Cardiac muscle cell (in vitro differentiated cells and primary cell): ENCODE results near the gene CDK14. TPM values are rescaled to one million over a fixed set of nuclear protein-coding genes. Genes with fewer than 3 reads are reported as not detected.
A peak's percentile ranks its signal among the peaks of the same experiment; 100 is the strongest.

Experiments
- DNase-seq, 2 donors: peaks; one replicate each; pipeline versions ENCODE4 v3.0.0 to v3.0.0-alpha.2; 2010 to 2017; ENCODE audit warnings: low read depth in 1 of 2, low spot score in 1 of 2
- H3K27ac ChIP-seq: fragments of 200-600 bp; sonication (generic); 2 replicates; pipeline ENCODE4 v1.5.1; 2016
- H3K27me3 ChIP-seq: fragments of 200-600 bp; sonication (generic); 2 replicates; pipeline ENCODE4 v1.6.0; 2016; ENCODE audit warnings: control low read depth
- H3K36me3 ChIP-seq: fragments of 200-600 bp; sonication (generic); 2 replicates; pipeline ENCODE4 v1.5.1; 2016; ENCODE audit warnings: control low read depth
- H3K4me1 ChIP-seq: fragments of 200-600 bp; sonication (generic); 2 replicates; pipeline ENCODE4 v1.8.1; 2017; ENCODE audit warnings: low read depth, mild to moderate bottlenecking, mixed run types
- H3K4me3 ChIP-seq: fragments of 200-600 bp; sonication (generic); 2 replicates; pipeline ENCODE4 v1.5.1; 2016; ENCODE audit warnings: mild to moderate bottlenecking
- H3K9me3 ChIP-seq: fragments of 200-600 bp; sonication (generic); 2 replicates; pipeline ENCODE4 v1.5.1; 2017; ENCODE audit warnings: low read depth, mild to moderate bottlenecking, control low read depth
- CTCF ChIP-seq: IDR thresholded peaks from 2 replicates; pipeline ENCODE4 v1.5.1; 2012; ENCODE audit warnings: low read depth, mild to moderate bottlenecking, low read length
- polyA plus RNA-seq: library from polyadenylated mRNA; unstranded; fragments of >200 nt; fragmentation: Nextera tagmentation; extraction: Ambion mirVana; gene quantifications from 2 replicates; pipeline ENCODE4 v1.2.1, GENCODE V29; 2016
- total RNA-seq: library from RNA; depleted of rRNA; stranded (reverse); fragments of >200 nt; gene quantifications from 2 replicates; pipeline ENCODE4 v1.2.3, GENCODE V29; 2016

Gene CDK14
- total and polyA plus RNA-seq, 2 experiments from 2014 or later: 22.5 to 23.1 TPM

DNA sequence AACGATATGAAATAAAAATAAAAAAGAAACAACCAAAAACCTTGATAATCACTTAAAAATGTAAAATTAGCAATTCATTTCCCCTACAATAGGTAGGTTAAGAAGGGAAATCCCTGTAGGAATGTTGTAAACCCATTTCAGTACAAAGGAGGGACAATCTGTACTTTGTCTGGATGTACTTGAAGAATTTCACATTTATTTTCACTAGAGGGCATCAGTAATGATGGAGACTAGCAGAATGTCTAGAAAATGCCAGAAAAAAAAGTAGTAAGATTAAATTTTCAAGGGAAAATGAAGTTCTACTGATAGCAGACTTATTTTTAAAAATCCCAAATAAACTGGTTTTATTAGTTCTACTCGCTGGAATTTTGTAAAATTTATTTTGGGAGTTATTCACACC, 459.1 kb downstream of the CDK14 start:
- H3K36me3 ChIP-seq: no peaks in the 10 kb centered on the region
- peaks cover 4% of the 10 kb centered on the region for H3K4me1 ChIP-seq
- peak; percentile 8 for TF ChIP-seq CTCF
- DNase-seq: no peak
- no peak overlapping the region for H3K4me3 ChIP-seq
- H3K27ac ChIP-seq: no peak overlapping the region
- H3K9me3 ChIP-seq: no peaks in the 10 kb centered on the region
- H3K27me3 ChIP-seq: no peaks in the 10 kb centered on the region

- Histone ChIP-seq H3K4me3 (no peak overlapping the region), H3K9me3 (no peaks in the 10 kb centered on the region), H3K36me3 (no peaks in the 10 kb centered on the region), H3K4me1 (peaks cover 10% of the 10 kb centered on the region), H3K27ac (no peak overlapping the region), H3K27me3 (no peaks in the 10 kb centered on the region)
- DNase-seq: no peak
- TF ChIP-seq CTCF: no peak
These were observed 466.6 kb downstream of the CDK14 start for GRCh38 chr7:91062713-91063112.

DNA sequence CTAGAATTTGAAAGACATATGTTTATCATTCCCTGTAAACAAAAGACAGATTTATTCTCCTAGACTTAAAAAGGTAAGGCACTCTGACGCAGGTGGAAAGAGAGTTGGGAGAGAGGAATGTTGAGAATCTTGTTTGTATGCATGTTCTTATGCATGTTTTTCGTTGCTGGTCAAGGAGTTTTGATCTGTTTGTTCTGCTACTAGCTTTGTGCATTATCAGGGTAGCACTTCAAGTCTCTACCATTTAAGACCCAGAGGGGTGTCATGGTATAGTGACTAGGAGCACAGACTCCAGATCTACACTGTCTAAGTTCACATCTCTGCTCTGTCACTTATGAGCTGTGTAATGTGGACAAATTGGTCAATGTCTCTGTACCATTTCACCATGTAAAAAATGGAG, 467.9 kb downstream of the CDK14 start:
- H3K4me1 ChIP-seq: peaks cover 10% of the 10 kb centered on the region
- H3K27me3 ChIP-seq: no peaks in the 10 kb centered on the region
- H3K27ac ChIP-seq: no peak overlapping the region
- DNase-seq: no peak
- no peak overlapping the region for H3K4me3 ChIP-seq
- H3K36me3 ChIP-seq: no peaks in the 10 kb centered on the region
- no peak for TF ChIP-seq CTCF
- H3K9me3 ChIP-seq: no peaks in the 10 kb centered on the region

GRCh38 chr7:91064938-91065337, 468.8 kb downstream of the CDK14 start:
- Histone ChIP-seq H3K27ac (no peak overlapping the region), H3K27me3 (no peaks in the 10 kb centered on the region), H3K36me3 (no peaks in the 10 kb centered on the region), H3K4me3 (no peak overlapping the region), H3K9me3 (no peaks in the 10 kb centered on the region), H3K4me1 (peaks cover 10% of the 10 kb centered on the region)
- no peak for DNase-seq
- no peak for TF ChIP-seq CTCF

- no peak for TF ChIP-seq CTCF
- Histone ChIP-seq H3K27ac (no peak overlapping the region), H3K36me3 (no peaks in the 10 kb centered on the region), H3K9me3 (no peaks in the 10 kb centered on the region), H3K27me3 (no peaks in the 10 kb centered on the region), H3K4me1 (peaks cover 10% of the 10 kb centered on the region), H3K4me3 (no peak overlapping the region)
- DNase-seq: no peak
These were observed 470.5 kb downstream of the CDK14 start for GRCh38 chr7:91066627-91067026.

DNA sequence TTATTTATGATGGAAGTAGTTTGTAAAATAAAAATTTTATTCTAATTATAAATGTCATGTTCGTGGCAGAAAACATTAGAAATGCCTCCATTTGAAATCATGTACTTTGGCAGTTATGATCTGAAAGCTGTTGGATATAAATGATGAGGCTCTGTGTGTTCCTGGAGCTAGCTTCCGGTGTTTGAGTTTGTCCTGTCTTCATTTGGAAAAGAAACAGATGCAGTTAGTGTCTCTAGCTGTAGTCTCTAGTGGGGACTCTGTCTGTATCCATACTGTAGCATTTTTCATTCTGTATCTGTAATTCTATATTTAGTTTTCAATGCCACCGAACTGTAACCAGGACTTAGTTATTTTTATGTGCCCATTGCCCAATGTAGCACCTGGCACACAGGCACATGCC, 471.1 kb downstream of the CDK14 start:
- no peak for DNase-seq
- TF ChIP-seq CTCF: no peak
- H3K4me1 ChIP-seq: peaks cover 10% of the 10 kb centered on the region
- H3K27me3 ChIP-seq: no peaks in the 10 kb centered on the region
- no peak overlapping the region for H3K4me3 ChIP-seq
- no peaks in the 10 kb centered on the region for H3K36me3 ChIP-seq
- H3K27ac ChIP-seq: no peak overlapping the region
- no peaks in the 10 kb centered on the region for H3K9me3 ChIP-seq
